Right lobe of liver (tissue), 6 donors: ENCODE data around the gene QSOX1. TPM values are rescaled to one million over a fixed set of nuclear protein-coding genes. Genes with fewer than 3 reads are reported as not detected.
A peak's percentile ranks its signal among the peaks of the same experiment; 100 is the strongest.

ENCODE experiments used
- ATAC-seq, 4 donors: fragments of 200-7000 bp; cut with Tn5 transposase; one replicate each; pipeline ENCODE4 v1.9.1; 2020; ENCODE audit warnings: mild to moderate bottlenecking in 4 of 4, moderate library complexity in 4 of 4
- DNase-seq, 3 donors: peaks; one replicate each; pipeline ENCODE4 v3.0.0-alpha.2; 2020
- H3K27ac ChIP-seq, 3 donors: fragments of 200-600 bp; one replicate each; pipeline ENCODE4 v1.8.0; 2022
- H3K27me3 ChIP-seq, 2 donors: fragments of 200-600 bp; one replicate each; pipeline ENCODE4 v1.8.0; 2022
- H3K36me3 ChIP-seq, 4 donors: fragments of 200-600 bp; sonication (generic) in 1 of 4; one replicate each; pipeline versions ENCODE4 v1.5.1 to v1.8.0; 2017 to 2022; ENCODE audit warnings: control low read depth in 1 of 4
- H3K4me1 ChIP-seq, 4 donors: fragments of 200-600 bp; sonication (generic) in 1 of 4; one replicate each; pipeline versions ENCODE4 v1.5.1 to v1.8.0; 2017 to 2022; ENCODE audit warnings: control low read depth in 1 of 4
- H3K4me3 ChIP-seq, 3 donors: fragments of 200-600 bp; one replicate each; pipeline ENCODE4 v1.8.0; 2022
- H3K9me3 ChIP-seq, 4 donors: fragments of 200-600 bp; sonication (generic) in 1 of 4; one replicate each; pipeline versions ENCODE4 v1.5.1 to v1.8.0; 2017 to 2022; ENCODE audit warnings: control low read depth in 1 of 4
- POLR2A ChIP-seq: fragments of 450-650 bp; IDR thresholded peaks from one replicate; pipeline ENCODE4 v1.6.1; 2017; ENCODE audit warnings: antibody characterized with exemption, mild to moderate bottlenecking
- WGBS: methylation state at CpG from one replicate; pipeline ENCODE4 v1.1.6; 2018; ENCODE audit warnings: low coverage, low lambda C conversion rate; ENCODE audit not compliant: insufficient coverage; ENCODE audit errors: missing lambda C conversion rate; 5-methylcytosine and 5-hydroxymethylcytosine counted together
- intact Hi-C, 2 donors: fragments of 100-400 bp; cut with DNase I; formaldehyde crosslinking; loops; one replicate each; pipeline versions ENCODE4 v1.11.2 to v1.14.1; 2022
- total RNA-seq, 6 experiments: library from RNA; depleted of rRNA in 2 of 6; stranded (reverse); fragments of >200 nt in 2 of 6; fragmentation: NEBNext Ultra II Directional in 3 of 6; extraction: Animal tissue kit (Norgen Biotek cat#: 25700) in 3 of 6; gene quantifications; one replicate each; pipeline versions ENCODE4 v1.1.0 to v1.2.4, GENCODE V29; 2016 to 2023
- TF ChIP-seq, protein P1 (sequence below), 4 donors: fragments of 200-600 bp in 3 of 4; fragments of 450-650 bp in 1 of 4; IDR thresholded peaks; one replicate each; pipeline versions ENCODE4 v1.5.1 to v1.8.0; 2016 to 2022; ENCODE audit warnings: antibody characterized with exemption in 4 of 4, mild to moderate bottlenecking in 2 of 4
- donor health status: DM: no; HTN: yes; CAD: no.
- donor health status: DM: no; HTN: no; CAD: no.
- donor health status: DM: no; HTN: no; CAD: no.
- donor health status: DM: no; HTN: yes; CAD: no.
- donor health status: DM: no; HTN: yes; CAD: no.

QSOX1 gene
- total RNA-seq, 6 experiments from 2014 or later = 25.0 to 68.4 (median 38.6) TPM

DNA sequence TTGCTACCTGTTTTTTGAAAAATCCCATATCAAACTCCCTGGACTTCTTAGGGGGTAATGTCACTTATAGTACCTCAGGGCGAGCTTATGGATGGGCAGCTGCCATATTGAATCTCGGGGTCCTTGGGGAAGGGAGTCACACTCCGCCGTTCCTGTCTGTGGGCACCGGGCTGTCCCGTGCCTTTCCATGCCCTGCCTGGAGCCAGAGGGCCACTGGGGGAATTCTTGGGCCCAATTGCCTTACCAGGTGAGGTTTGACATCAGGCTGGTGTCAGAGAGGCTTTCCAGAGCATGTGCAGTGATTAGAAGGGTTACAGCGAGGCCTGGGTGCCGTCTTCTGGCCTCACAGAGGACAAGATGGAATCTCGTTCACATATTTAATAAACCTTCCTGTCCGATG lies 28.8 kb downstream of the QSOX1 start:
- Histone ChIP-seq H3K4me3 (no peak overlapping the region), H3K27me3 (no peaks in the 10 kb centered on the region), H3K36me3 (no peaks in the 10 kb centered on the region), H3K9me3 (no peaks in the 10 kb centered on the region), H3K4me1 (no peaks in the 10 kb centered on the region), H3K27ac (no peak overlapping the region)
- DNase-seq (peak in 1 of 3 donors; percentile 23), ATAC-seq (no peak)
- intact Hi-C loops = no loop called here
- 43% methylated on average over 1 of the region's 10 CpGs for WGBS
- TF ChIP-seq, protein P1, sequence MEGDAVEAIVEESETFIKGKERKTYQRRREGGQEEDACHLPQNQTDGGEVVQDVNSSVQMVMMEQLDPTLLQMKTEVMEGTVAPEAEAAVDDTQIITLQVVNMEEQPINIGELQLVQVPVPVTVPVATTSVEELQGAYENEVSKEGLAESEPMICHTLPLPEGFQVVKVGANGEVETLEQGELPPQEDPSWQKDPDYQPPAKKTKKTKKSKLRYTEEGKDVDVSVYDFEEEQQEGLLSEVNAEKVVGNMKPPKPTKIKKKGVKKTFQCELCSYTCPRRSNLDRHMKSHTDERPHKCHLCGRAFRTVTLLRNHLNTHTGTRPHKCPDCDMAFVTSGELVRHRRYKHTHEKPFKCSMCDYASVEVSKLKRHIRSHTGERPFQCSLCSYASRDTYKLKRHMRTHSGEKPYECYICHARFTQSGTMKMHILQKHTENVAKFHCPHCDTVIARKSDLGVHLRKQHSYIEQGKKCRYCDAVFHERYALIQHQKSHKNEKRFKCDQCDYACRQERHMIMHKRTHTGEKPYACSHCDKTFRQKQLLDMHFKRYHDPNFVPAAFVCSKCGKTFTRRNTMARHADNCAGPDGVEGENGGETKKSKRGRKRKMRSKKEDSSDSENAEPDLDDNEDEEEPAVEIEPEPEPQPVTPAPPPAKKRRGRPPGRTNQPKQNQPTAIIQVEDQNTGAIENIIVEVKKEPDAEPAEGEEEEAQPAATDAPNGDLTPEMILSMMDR (IDR thresholded peaks at IDR 0.05) = no peak
- TF ChIP-seq POLR2A = no peak

DNA sequence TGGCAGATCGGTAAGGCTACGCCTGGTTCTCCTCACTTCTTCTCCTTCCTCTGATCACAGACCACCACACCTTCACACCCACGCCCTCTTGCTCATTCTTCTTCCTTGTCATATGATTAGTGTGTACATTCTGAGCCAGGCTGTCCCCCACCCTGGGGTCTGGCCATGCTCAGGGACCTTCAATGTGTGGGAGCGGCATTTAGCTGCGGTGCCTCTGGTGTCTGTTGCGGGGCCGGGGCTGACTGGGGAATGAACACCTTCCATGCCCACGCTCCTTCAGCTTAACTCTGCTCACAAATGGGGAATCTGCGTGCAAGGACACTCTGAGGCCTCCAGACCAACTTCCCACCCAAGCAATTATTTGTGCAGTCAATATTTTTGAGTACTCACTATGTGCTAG lies 29.4 kb downstream of the QSOX1 start:
- intact Hi-C loops = no loop called here
- ATAC-seq (no peak), DNase-seq (peak in 1 of 3 donors; percentile 15)
- no peaks in the 10 kb centered on the region for H3K27me3 ChIP-seq
- H3K4me1 ChIP-seq = no peaks in the 10 kb centered on the region
- no peak overlapping the region for H3K27ac ChIP-seq
- 93% methylated on average over 5 of the region's 9 CpGs for WGBS
- no peak overlapping the region for H3K4me3 ChIP-seq
- no peaks in the 10 kb centered on the region for H3K36me3 ChIP-seq
- no peaks in the 10 kb centered on the region for H3K9me3 ChIP-seq
- TF ChIP-seq, protein P1 (IDR thresholded peaks at IDR 0.05) = no peak
- no peak for TF ChIP-seq POLR2A

DNA sequence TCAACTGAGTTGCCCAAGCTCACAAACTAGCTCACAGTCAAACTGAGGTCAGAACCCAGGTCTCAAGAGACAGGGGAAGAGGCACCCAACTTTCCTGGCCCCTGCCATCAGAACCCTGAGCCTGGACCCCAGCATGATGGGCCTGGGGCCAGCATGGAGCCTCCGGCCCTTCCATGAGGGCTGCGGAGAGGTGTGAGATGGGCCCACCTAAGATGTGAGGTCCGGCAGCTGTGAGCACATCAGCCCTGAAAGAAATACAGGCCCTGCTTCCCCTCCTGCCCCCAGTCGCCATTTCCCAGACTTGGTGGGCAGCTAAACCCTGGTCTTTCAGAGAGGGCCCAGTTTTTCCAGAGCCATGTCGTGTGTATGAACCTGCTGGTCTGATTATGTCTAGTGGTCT lies 30.6 kb downstream of the QSOX1 start:
- DNase-seq (peak in 1 of 3 donors; percentile 38), ATAC-seq (no peak)
- no peak overlapping the region for H3K4me3 ChIP-seq
- no peaks in the 10 kb centered on the region for H3K36me3 ChIP-seq
- H3K9me3 ChIP-seq = no peaks in the 10 kb centered on the region
- TF ChIP-seq POLR2A = no peak
- TF ChIP-seq, protein P1 (IDR thresholded peaks at IDR 0.05) = no peak
- intact Hi-C loops = no loop called here
- H3K27me3 ChIP-seq = no peaks in the 10 kb centered on the region
- no peak overlapping the region for H3K27ac ChIP-seq
- H3K4me1 ChIP-seq = no peaks in the 10 kb centered on the region
- 80% methylated on average over 2 of the region's 5 CpGs for WGBS

DNA sequence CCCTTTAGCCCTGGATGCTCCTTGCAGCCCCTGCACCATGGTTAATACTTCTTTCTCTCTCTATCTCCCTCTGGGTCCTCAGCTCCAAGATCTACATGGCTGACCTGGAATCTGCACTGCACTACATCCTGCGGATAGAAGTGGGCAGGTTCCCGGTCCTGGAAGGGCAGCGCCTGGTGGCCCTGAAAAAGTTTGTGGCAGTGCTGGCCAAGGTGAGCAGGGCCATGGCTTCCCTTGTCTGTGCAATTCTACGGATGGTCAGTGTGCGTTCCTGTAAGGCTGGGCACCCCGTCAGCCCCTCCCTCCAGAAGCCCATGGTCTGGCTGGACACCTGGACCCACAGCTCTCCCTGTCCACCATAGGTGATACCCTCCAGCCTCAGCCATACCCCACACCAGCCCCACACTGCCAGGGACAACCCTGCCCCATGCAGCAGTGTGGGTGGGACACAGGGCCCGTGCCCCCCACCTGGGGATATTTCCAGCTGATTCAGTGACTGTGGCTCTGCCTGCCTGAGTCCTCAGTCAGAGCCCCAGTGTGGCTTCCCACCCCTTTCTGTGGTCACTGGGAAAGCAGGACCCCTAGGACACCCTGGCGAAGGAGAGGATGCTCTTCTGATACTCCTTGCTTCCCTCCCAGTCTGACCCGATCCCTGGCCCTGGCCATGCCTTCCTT lies 31.4 kb downstream of the QSOX1 start:
- no peaks in the 10 kb centered on the region for H3K27me3 ChIP-seq
- no peak overlapping the region for H3K4me3 ChIP-seq
- intact Hi-C loops = no loop called here
- ATAC-seq (no peak), DNase-seq (peak in 1 of 3 donors; percentile 27)
- no peaks in the 10 kb centered on the region for H3K4me1 ChIP-seq
- TF ChIP-seq, protein P1 (IDR thresholded peaks at IDR 0.05) = no peak
- TF ChIP-seq POLR2A = no peak
- H3K27ac ChIP-seq = no peak overlapping the region
- no peaks in the 10 kb centered on the region for H3K36me3 ChIP-seq
- no peaks in the 10 kb centered on the region for H3K9me3 ChIP-seq
- WGBS = 88% methylated on average over 2 of the region's 9 CpGs
